Suprapubic skin (tissue), 3 donors: ENCODE data around the gene TMC6.

Source experiments
- POLR2A ChIP-seq, 2 donors: fragments of 450-650 bp; IDR thresholded peaks; one replicate each; pipeline ENCODE4 v1.6.1; 2017; ENCODE audit warnings: antibody characterized with exemption in 2 of 2, mild to moderate bottlenecking in 2 of 2, moderate library complexity in 2 of 2
- TF ChIP-seq, protein P1 (sequence below), 2 donors: fragments of 200-600 bp in 1 of 2; fragments of 450-650 bp in 1 of 2; sonication (generic) in 1 of 2; IDR thresholded peaks; one replicate each; pipeline ENCODE4 v1.5.1; 2016 to 2019; ENCODE audit warnings: antibody characterized with exemption in 2 of 2, mild to moderate bottlenecking in 1 of 2, moderate library complexity in 1 of 2

DNA sequence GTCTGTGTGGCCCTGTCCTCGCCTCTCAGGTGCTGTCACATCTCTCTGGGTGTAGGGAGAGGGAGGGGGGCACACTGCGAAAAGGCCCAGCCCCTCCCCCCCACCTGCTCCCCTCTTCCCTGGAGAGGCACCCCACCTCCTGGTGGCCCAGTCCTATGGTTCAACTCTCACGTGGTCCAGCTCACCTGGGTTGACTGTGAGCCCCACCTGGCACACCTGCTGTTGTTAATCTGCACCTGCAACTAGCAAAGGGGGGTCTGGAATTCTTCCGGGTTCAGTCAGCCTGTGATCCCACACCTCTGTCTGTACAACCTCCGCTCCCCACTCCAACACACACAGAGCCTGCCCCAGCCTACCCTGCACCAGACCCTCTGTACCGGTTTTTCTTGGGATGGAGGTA is 37.9 kb upstream of the TMC6 start:
- no peak for TF ChIP-seq POLR2A (IDR thresholded peaks at IDR 0.05)
- TF ChIP-seq, protein P1, sequence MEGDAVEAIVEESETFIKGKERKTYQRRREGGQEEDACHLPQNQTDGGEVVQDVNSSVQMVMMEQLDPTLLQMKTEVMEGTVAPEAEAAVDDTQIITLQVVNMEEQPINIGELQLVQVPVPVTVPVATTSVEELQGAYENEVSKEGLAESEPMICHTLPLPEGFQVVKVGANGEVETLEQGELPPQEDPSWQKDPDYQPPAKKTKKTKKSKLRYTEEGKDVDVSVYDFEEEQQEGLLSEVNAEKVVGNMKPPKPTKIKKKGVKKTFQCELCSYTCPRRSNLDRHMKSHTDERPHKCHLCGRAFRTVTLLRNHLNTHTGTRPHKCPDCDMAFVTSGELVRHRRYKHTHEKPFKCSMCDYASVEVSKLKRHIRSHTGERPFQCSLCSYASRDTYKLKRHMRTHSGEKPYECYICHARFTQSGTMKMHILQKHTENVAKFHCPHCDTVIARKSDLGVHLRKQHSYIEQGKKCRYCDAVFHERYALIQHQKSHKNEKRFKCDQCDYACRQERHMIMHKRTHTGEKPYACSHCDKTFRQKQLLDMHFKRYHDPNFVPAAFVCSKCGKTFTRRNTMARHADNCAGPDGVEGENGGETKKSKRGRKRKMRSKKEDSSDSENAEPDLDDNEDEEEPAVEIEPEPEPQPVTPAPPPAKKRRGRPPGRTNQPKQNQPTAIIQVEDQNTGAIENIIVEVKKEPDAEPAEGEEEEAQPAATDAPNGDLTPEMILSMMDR (IDR thresholded peaks at IDR 0.05): no peak
